Measurements from ENCODE around the gene PRICKLE2.

GRCh38 chr3:64228110-64228509, 2.8 kb upstream of the PRICKLE2 start:
- TF ChIP-seq, protein P1, sequence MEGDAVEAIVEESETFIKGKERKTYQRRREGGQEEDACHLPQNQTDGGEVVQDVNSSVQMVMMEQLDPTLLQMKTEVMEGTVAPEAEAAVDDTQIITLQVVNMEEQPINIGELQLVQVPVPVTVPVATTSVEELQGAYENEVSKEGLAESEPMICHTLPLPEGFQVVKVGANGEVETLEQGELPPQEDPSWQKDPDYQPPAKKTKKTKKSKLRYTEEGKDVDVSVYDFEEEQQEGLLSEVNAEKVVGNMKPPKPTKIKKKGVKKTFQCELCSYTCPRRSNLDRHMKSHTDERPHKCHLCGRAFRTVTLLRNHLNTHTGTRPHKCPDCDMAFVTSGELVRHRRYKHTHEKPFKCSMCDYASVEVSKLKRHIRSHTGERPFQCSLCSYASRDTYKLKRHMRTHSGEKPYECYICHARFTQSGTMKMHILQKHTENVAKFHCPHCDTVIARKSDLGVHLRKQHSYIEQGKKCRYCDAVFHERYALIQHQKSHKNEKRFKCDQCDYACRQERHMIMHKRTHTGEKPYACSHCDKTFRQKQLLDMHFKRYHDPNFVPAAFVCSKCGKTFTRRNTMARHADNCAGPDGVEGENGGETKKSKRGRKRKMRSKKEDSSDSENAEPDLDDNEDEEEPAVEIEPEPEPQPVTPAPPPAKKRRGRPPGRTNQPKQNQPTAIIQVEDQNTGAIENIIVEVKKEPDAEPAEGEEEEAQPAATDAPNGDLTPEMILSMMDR (optimal IDR thresholded peaks at IDR 0.05 in 1 of 3, IDR thresholded peaks at IDR 0.05 in 1 of 3, conservative IDR thresholded peaks at IDR 0.05 in 1 of 3; ENCODE audit: extremely low read depth in 1 of 3, insufficient read depth in 2 of 3, low read length in 3 of 3): no peak
- TF ChIP-seq EZH2 (IDR thresholded peaks at IDR 0.05; ENCODE audit: low read length): no peak
